ENCODE measurements around the gene NCCRP1. TPM values are rescaled to one million over a fixed set of nuclear protein-coding genes. Genes with fewer than 3 reads are reported as not detected.

The NCCRP1 gene
- total RNA-seq, 4 donors from 2014 or later = not detected

GRCh38 chr19:39154629-39155100 lies 42.1 kb upstream of the NCCRP1 start:
- TF ChIP-seq, protein P1, sequence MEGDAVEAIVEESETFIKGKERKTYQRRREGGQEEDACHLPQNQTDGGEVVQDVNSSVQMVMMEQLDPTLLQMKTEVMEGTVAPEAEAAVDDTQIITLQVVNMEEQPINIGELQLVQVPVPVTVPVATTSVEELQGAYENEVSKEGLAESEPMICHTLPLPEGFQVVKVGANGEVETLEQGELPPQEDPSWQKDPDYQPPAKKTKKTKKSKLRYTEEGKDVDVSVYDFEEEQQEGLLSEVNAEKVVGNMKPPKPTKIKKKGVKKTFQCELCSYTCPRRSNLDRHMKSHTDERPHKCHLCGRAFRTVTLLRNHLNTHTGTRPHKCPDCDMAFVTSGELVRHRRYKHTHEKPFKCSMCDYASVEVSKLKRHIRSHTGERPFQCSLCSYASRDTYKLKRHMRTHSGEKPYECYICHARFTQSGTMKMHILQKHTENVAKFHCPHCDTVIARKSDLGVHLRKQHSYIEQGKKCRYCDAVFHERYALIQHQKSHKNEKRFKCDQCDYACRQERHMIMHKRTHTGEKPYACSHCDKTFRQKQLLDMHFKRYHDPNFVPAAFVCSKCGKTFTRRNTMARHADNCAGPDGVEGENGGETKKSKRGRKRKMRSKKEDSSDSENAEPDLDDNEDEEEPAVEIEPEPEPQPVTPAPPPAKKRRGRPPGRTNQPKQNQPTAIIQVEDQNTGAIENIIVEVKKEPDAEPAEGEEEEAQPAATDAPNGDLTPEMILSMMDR (IDR thresholded peaks at IDR 0.05; ENCODE audit: low read depth) = no peak

DNA sequence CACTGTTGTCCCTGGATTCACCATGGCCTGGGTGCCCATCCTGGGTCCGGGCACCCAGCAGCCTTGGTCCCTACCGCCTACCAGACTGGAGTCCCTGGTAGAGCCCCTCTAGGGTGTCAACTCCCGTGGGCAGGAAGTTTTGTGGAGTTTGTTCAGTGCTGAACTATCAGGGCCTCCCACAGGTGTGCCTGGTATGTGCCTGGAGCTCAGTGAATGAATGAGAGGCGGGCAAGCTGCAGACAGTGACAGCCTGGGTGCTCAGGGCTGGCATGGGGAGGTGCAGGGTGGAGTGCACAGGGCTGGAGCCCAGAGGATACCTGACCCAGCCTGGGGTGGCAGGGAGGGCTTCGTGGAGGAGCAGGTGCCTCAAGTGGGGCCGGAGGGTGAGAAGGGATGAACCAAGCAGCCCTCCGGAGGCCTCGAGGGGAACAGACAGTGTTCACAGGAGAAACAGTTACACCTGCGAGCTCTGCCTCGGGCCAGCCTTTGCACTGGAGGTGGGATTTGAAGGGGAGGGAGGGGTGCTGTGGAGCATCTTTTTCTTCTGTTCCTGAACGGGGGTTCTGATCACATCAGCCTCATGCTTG lies 41.6 kb upstream of the NCCRP1 start:
- TF ChIP-seq, protein P1 (IDR thresholded peaks at IDR 0.05; ENCODE audit: low read depth) = no peak

DNA sequence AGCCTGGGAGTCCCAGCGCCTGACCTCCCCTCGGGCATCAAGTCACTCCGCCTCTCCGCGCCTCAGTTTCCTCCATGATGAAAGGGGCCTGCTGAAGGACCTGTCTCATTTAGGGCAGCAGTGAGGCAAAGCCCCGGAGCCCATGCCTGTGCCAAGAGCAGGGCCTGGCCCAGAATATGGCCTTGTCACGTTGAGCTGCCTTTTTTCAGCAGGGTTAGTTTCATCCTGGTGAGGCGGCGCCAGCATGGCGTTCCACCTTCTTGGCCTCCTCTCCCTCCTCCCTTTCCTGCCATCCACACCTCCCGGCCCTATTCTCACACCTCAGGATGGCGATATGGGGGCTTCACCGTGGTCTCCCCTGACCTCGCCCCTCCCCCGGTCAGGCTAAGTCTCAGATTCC lies 41.0 kb upstream of the NCCRP1 start:
- TF ChIP-seq, protein P1 (IDR thresholded peaks at IDR 0.05; ENCODE audit: low read depth) = no peak

DNA sequence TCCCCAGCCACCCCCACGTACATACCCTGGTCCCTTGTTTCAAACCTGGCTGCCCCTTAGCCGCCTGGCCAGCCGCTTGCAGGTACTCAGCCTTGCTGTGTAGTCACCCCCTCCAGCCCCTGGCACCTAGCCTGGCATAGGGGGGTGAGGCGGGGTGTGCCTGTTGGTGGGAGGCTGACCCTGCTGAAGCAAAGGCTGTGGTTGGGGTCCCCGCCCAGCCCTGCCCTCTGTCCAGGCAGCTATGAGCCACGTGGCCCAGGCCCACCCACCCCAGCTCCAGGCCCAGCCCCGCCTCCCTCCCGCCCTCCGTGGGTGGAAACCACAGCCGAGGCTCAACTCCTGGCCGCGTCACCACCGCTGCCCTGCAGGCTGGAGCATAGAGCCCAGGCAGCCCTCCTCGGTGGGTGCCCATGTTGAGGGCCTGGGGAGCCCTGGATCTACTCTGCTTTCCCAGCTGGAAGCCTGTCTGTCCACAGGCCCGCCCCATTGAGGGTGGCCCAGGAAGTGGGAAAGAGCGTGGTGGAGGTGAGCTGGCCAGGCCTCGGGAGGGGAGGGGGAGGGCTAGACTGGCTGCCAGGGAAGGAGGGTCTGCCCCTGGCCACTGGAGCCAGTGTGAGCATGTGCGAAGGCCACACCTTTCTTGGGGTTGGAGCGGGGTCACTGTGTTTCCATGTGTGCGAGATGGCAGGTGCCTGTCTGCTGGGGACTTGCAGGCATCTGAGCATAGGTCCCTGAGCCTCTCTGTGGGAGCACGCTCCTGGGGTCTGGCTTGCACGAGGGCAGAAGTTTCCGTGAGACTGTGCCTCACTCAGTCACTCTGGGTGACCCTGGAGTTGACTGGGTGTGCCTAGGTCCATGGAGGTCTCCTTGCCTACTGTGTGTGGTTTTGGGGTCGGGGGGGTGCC lies 40.2 kb upstream of the NCCRP1 start:
- TF ChIP-seq, protein P1 (IDR thresholded peaks at IDR 0.05; ENCODE audit: low read depth) = no peak

DNA sequence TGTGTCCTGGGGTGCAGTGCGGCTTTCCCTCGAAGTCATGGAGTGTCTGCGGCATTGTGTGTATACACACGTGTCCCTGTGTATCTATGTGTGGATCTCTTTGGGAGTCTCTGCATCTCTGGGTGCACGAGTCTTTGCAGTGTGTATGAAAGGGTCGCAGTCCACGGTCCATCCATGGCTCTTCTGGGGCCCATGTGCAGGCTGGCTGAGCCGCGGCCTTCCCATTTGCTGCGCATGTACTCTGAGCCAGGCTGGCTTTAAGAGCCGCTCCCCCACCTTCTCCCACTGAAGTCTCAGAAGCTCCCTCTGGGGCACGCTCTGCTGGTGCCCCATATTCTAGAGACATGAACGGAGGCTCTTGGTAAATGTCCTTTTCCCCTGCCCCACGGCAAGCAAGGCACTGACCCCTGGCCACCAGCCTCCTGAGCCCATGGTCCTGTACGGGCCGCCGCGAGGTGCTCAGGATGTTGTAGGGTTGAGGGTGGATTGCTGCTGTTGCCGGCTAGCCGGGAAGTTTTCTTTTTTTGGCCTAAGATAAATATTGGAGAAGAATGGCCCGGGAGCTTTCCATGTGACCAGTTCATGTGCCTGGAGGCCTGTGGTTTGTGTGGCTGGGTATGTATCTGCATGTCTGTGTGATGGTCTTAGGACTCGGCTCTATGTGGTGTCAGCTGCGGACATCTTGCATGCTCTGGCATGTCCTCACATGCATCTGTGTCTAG lies 39.3 kb upstream of the NCCRP1 start:
- TF ChIP-seq, protein P1 (IDR thresholded peaks at IDR 0.05; ENCODE audit: low read depth) = no peak

GRCh38 chr19:39157997-39158389 lies 38.8 kb upstream of the NCCRP1 start:
- TF ChIP-seq, protein P1 (IDR thresholded peaks at IDR 0.05; ENCODE audit: low read depth) = no peak

All from subcutaneous adipose tissue (tissue), 4 donors.